IPS-11a (cell line): ENCODE results near the gene SIX2.
A peak's percentile ranks its signal among the peaks of the same experiment; 100 is the strongest.
"Not testable (repeated sequence)": the region's sequence is repeated elsewhere in the genome, so short reads cannot be mapped to it uniquely, and the experiment has no call there.

Experiments
- H3K4me3 ChIP-seq: one replicate; pipeline ENCODE4 v1.5.1; 2013; ENCODE audit warnings: low read depth, low read length, control low read depth

Gene SIX2

DNA sequence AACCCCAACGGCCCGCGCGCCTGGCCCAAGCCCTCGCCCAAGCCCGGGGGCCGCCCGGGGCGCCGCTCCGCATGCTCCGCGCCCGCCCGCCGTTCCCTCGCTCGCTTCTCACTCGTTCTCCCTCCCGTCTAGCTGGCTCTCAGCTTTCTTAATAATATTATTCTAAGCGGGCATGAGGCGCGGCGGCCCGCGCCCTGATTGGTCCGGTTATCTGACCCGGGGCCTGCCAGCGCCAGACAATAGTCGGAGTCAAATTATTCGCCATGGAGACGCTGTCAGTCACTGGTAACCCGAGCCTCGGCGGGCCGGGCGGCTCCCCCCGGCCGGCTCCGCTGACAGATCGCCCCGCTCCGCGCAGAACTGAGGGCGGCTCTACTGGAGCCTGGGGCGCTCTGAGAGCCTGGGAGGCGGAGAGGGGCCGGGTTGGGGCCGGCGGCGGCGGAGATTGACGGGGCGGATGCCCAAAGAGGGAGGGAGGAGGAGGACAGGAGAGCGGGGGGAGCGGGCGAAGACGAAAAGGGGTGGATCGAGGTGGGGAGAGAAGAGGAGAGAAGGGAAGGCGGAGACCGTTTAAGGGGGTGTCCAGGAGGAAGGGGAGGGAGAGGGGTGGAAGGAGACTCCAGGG lies at the start of gene SIX2:
SIX2 (minus strand) TSS at position 150 of the 625 bp plus-strand sequence. CDS start 342 bp downstream, outside the sequence.
- H3K4me3 ChIP-seq, result peak within 1 kb of the TSS; percentile 33

GRCh38 chr2:45055162-45055605 lies 45.9 kb upstream of the SIX2 start:
- H3K4me3 ChIP-seq, result no peak overlapping the region

GRCh38 chr2:45053966-45054365 lies 44.7 kb upstream of the SIX2 start:
- H3K4me3 ChIP-seq, result no peak overlapping the region

GRCh38 chr2:45052388-45052928 lies 43.2 kb upstream of the SIX2 start:
- H3K4me3 ChIP-seq, result no peak overlapping the region

DNA sequence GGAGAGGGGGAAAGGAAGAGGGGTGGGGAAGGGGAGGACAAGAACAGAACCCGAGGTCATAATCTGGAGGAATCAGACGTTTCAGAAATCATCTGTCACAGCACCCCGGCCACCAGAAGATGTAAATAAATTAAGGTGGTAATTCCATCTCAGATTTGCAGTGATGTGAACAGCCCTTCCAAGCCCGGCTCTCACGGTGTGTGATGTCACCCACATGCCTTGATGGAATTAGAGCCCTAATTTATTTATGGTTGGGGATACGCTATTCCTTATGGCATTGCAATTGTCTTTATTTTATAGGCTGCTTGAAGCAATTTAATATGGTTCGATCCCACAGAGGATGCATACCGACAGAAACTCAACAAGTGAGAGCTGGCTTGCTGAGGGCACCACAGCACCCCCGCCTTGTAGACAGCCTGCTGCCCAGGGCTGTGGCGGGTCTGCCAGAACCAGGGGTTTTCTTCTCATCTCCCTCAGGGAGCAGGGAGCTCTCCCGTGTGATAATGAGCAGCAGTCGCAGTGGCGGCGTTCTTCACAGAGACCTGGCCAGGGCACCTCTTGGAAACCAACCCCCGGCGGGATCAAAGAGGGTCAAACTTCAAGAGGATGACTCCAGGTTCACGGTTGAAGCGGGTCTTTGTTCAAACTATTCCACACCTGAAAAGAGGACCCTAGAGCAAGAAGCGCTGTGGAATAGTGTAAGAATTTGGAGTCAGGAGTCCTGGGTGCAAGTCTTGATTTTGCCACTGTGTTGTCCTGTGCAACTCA lies 40.5 kb upstream of the SIX2 start:
- H3K4me3 ChIP-seq, result no peak overlapping the region

GRCh38 chr2:45047301-45047700 lies 38.0 kb upstream of the SIX2 start:
- no peak overlapping the region for H3K4me3 ChIP-seq

- H3K4me3 ChIP-seq, result no peak overlapping the region
Measured at GRCh38 chr2:45046786-45047185, 37.5 kb upstream of the SIX2 start.

DNA sequence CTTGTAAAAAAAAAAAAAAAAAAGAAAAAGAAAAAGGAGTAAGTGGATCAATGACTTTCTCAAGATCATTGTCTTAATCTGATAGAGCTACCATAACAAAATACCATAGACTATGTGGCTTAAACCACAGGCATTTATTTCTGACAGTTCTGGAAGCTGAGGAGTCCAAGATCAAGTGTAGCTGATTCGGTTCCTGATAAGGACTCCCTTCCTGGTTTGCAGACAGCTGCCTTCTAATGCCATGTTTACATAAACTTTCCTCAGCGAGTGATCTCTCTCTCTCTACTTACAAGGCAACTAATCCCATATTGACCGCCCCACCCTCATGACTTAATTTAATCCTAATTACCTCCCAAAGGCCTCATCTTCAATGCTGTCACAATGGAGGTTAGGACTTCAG lies 36.5 kb upstream of the SIX2 start:
- no peak overlapping the region for H3K4me3 ChIP-seq

GRCh38 chr2:45044916-45045315 lies 35.7 kb upstream of the SIX2 start:
- H3K4me3 ChIP-seq, result no peak overlapping the region

- no peak overlapping the region for H3K4me3 ChIP-seq
Measured at GRCh38 chr2:45043174-45043573, 33.9 kb upstream of the SIX2 start.

DNA sequence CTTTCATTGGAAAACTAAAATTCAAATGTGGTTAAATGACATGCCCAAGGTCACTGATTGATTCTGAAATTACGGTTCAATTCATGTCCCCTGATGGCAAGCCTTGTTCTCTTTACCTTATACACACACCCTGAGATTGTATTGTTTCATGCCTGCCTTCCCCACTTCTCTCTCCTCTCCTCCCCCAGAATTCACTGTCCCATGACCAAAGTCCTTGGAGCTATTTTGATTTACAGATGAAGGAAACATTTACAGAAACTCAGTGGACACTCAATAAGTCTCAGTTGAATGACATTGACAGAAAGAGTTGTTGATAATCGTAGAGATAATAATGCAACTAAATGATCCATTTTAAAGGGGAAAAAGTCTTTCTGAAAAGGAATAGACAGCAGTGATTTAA lies 33.1 kb upstream of the SIX2 start:
- H3K4me3 ChIP-seq, result no peak overlapping the region

- no peak overlapping the region for H3K4me3 ChIP-seq
Measured at GRCh38 chr2:45040786-45041185, 31.5 kb upstream of the SIX2 start.

GRCh38 chr2:45039804-45040203 lies 30.6 kb upstream of the SIX2 start:
- H3K4me3 ChIP-seq, result not testable (repeated sequence)

- not testable (repeated sequence) for H3K4me3 ChIP-seq
Measured at GRCh38 chr2:45038861-45039260, 29.6 kb upstream of the SIX2 start.

DNA sequence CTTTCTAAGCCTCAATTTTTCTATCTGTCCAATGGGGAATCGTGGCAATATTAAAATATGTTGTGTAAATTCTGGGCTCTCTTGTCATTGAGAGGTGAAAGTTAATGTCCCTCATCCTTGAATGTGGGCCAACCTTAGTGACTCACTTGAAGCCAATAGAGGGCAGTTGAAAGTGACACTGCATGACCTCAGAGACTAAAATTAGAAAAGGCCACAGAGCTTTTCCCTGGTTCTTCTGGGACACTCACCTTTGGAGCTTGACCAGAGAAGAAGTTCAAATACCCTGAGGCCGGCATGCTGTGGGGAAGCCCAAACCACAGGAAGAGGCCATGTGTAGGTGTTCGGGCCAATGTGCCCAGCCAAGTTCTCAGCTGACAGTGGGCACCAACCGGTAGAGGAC lies 24.1 kb upstream of the SIX2 start:
- no peak overlapping the region for H3K4me3 ChIP-seq

DNA sequence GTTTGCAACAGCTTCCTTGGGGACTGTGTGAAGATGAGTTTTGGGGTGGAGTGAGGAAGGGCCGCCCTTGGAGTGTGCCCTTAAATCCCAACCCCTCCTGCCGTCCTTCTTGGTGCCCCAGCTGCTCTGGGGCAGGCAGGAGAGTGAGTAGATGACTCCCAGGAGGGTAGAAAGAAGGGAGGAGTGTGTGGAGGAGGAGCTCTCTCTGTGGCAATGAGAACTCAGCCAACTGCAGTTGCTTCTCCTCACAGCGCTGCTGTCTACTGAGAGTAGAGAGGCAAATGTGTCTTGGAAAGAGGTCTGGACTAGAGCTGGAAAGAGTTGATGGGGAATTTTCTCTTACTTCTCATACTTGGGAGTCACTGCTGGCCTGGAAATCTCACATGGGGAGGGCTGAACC lies 21.8 kb upstream of the SIX2 start:
- H3K4me3 ChIP-seq, result no peak overlapping the region

GRCh38 chr2:45030553-45030952 lies 21.3 kb upstream of the SIX2 start:
- H3K4me3 ChIP-seq, result no peak overlapping the region

DNA sequence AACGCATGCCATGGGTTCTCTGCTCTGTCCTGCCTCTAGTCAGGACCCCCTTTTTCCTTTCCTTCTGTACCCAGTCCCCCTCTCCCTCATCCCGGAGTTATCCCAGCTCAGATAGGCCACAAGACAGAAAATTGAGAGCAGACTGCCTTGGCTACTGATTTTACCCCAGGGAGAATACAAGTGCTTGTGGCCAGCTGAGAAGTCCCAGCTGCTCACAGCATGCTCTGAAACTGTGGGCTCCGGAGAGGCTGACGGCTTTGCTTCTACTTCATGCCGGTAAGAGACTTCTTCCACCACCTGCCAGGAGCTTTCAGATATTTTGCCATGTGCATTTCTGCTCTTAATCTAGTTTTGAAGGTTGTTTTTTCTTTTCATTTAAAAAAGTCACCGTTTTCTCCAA lies 20.0 kb upstream of the SIX2 start:
- no peak overlapping the region for H3K4me3 ChIP-seq

- H3K4me3 ChIP-seq, result no peak overlapping the region
Measured at GRCh38 chr2:45028276-45028675, 19.0 kb upstream of the SIX2 start.

- no peak overlapping the region for H3K4me3 ChIP-seq
Measured at GRCh38 chr2:45026924-45027450, 17.7 kb upstream of the SIX2 start.

DNA sequence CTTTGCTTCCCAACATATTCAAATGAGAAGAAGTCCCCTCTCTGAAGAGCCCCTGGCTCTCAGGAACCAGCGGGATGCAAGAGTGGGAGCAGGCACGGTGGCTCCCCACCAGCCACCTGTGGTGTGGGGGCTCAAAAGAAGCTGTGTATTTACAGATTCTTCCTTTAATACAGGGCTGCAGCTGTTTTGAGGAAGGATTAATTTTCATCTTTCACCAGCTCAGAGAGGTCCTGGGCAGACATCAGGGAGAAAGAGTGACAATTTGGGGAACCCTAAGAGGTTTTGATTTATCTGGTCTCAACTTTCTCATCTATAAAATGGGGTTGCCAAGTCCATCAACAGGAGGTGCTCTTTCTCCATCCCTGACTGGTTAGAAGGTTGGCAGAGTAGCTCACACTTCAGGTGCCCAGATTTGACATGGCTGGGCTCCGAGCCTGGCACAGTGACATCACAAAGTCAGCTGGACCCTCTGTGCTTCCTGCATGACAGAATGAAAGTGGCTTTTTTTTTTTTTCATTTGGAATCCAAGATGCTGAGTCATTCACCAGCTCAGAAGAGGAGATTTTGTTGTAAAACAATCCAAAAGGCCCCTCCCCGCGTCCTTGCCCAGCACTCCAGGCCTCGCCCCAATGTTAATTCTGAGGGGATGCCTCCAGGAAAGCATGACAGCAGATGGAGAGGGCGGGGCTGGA lies 15.5 kb upstream of the SIX2 start:
- H3K4me3 ChIP-seq, result no peak overlapping the region
